HCT116 (cell line): ENCODE results near the gene PDP2. TPM values are rescaled to one million over a fixed set of nuclear protein-coding genes. Genes with fewer than 3 reads are reported as not detected.

Source experiments
- ATAC-seq: fragments of 200-7000 bp; cut with Tn5 transposase; 2 replicates; pipeline ENCODE4 v1.9.1; 2020; ENCODE audit warnings: mild to moderate bottlenecking, moderate library complexity
- BruUV-seq: library from RNA; stranded (reverse); fragments of 400-500 nt; replicated peaks from 2 replicates; lab custom pipeline; 2021; lab: Mats Ljungman, UMichigan
- CTCF ChIA-PET: fragments of 300-600 bp; sonication (Branson Sonifier 250); formaldehyde crosslinking; loops from one replicate; lab custom pipeline; 2021; ENCODE audit warnings: antibody characterized with exemption; lab: Charles Lee
- POLR2A ChIA-PET: fragments of 300-600, 350-600 bp; sonication (Branson Sonifier 250); formaldehyde crosslinking; loops from one replicate; lab custom pipeline; 2021; ENCODE audit warnings: antibody characterized with exemption; lab: Charles Lee
- RAD21 ChIA-PET, 2 experiments: fragments of 300-600 bp; sonication (Branson Sonifier 250); formaldehyde crosslinking; loops; one replicate each; lab custom pipeline; 2023; ENCODE audit warnings: low total read pairs in 2 of 2; ENCODE audit not compliant: uncharacterized antibody in 2 of 2, unreplicated experiment in 2 of 2, low non-redundant PET in 1 of 2; lab: Charles Lee
- DNase-seq: peaks from one replicate; pipeline ENCODE4 v3.0.0-alpha.2; 2010; ENCODE audit warnings: low read depth, low spot score
- H2AFZ ChIP-seq: fragments of 200-600 bp; shearing (Covaris generic), sonication (generic); 2 replicates; pipeline ENCODE4 v1.6.1; 2017; ENCODE audit warnings: low read depth, mixed run types, mixed read lengths, antibody characterized with exemption, low read length; ENCODE audit not compliant: poor library complexity, severe bottlenecking
- H3K27ac ChIP-seq: 2 replicates; pipeline ENCODE4 v1.5.1; 2012; ENCODE audit warnings: low read depth, low read length
- H3K27me3 ChIP-seq: fragments of 200-600 bp; sonication (generic); 2 replicates; pipeline ENCODE4 v1.6.1; 2016; ENCODE audit warnings: mixed run types, low read length, mixed read lengths; ENCODE audit not compliant: insufficient read depth
- H3K36me3 ChIP-seq, 2 experiments: fragments of 200-500 bp in 1 of 2; fragments of 200-600 bp in 1 of 2; sonication (Bioruptor generic) in 1 of 2; sonication (generic) in 1 of 2; 2 replicates each; pipeline versions ENCODE4 v1.5.1 to v1.6.1; 2014 to 2016; ENCODE audit warnings: low read length in 2 of 2, inconsistent platforms in 1 of 2, mixed read lengths in 1 of 2, mixed run types in 1 of 2; ENCODE audit not compliant: insufficient read depth in 2 of 2, control insufficient read depth in 1 of 2
- H3K4me1 ChIP-seq, 2 experiments: fragments of 200-600 bp in 1 of 2; sonication (generic) in 1 of 2; 2 replicates each; pipeline versions ENCODE4 v1.5.1 to v1.6.1; 2012 to 2017; ENCODE audit warnings: low read length in 2 of 2, inconsistent platforms in 1 of 2, mild to moderate bottlenecking in 1 of 2, mixed read lengths in 1 of 2, mixed run types in 1 of 2, moderate library complexity in 1 of 2; ENCODE audit not compliant: insufficient read depth in 2 of 2, control insufficient read depth in 1 of 2
- H3K4me2 ChIP-seq: fragments of 200-600 bp; sonication (generic); 2 replicates; pipeline ENCODE4 v1.6.1; 2017; ENCODE audit warnings: mixed run types, low read length, mixed read lengths
- H3K4me3 ChIP-seq, 2 experiments: fragments of 200-600 bp in 1 of 2; sonication (generic) in 1 of 2; replicated peaks in 1 of 2; 2 replicates each; pipeline ENCODE4 v1.5.1; 2011 to 2016; ENCODE audit warnings: low read length in 2 of 2, control low read depth in 1 of 2, low read depth in 1 of 2, mild to moderate bottlenecking in 1 of 2, mixed read lengths in 1 of 2, mixed run types in 1 of 2
- H3K79me2 ChIP-seq: fragments of 200-600 bp; sonication (generic); 2 replicates; pipeline ENCODE4 v1.6.1; 2017; ENCODE audit warnings: mild to moderate bottlenecking, mixed run types, low read length, moderate library complexity, mixed read lengths; ENCODE audit not compliant: insufficient read depth
- H3K9ac ChIP-seq: fragments of 200-600 bp; sonication (generic); 2 replicates; pipeline ENCODE4 v1.6.1; 2016; ENCODE audit warnings: low read length, mixed read lengths
- H3K9me2 ChIP-seq: fragments of 200-600 bp; sonication (generic), shearing (Covaris generic); 2 replicates; pipeline ENCODE4 v1.6.1; 2017; ENCODE audit warnings: mixed run types, mild to moderate bottlenecking, moderate library complexity; ENCODE audit not compliant: insufficient read depth
- H3K9me3 ChIP-seq, 2 experiments: fragments of 200-500 bp in 1 of 2; fragments of 200-600 bp in 1 of 2; sonication (Bioruptor generic) in 1 of 2; sonication (generic) in 1 of 2; 2 replicates each; pipeline ENCODE4 v1.6.1; 2014 to 2017; ENCODE audit warnings: low read length in 2 of 2, mixed read lengths in 2 of 2, inconsistent platforms in 1 of 2, low read depth in 1 of 2, mild to moderate bottlenecking in 1 of 2, mixed run types in 1 of 2, moderate library complexity in 1 of 2; ENCODE audit not compliant: control insufficient read depth in 1 of 2, insufficient read depth in 1 of 2
- H4K20me1 ChIP-seq: fragments of 200-600 bp; sonication (generic), shearing (Covaris generic); 2 replicates; pipeline ENCODE4 v1.6.1; 2017; ENCODE audit warnings: mixed run types, mild to moderate bottlenecking, moderate library complexity; ENCODE audit not compliant: insufficient read depth
- ATF3 ChIP-seq: IDR thresholded peaks from 2 replicates; pipeline ENCODE4 v1.6.1; 2012
- CEBPB ChIP-seq: IDR thresholded peaks from 2 replicates; pipeline ENCODE4 v1.6.1; 2012; ENCODE audit warnings: low read depth
- CTCF ChIP-seq, 3 experiments: fragments of 200-600 bp in 1 of 3; sonication (generic) in 1 of 3; IDR thresholded peaks in 2 of 3; conservative IDR thresholded peaks in 1 of 3; 2 replicates each; pipeline ENCODE4 v1.5.1; 2012 to 2017; ENCODE audit warnings: low read depth in 2 of 3, low read length in 2 of 3, antibody characterized with exemption in 1 of 3, borderline replicate concordance in 1 of 3, control low read depth in 1 of 3, mild to moderate bottlenecking in 1 of 3, mixed read lengths in 1 of 3, mixed run types in 1 of 3, moderate library complexity in 1 of 3; ENCODE audit not compliant: insufficient read depth in 1 of 3
- EGR1 ChIP-seq: IDR thresholded peaks from 2 replicates; pipeline ENCODE4 v1.6.1; 2012; ENCODE audit warnings: low read depth
- ELF1 ChIP-seq: IDR thresholded peaks from 2 replicates; pipeline ENCODE4 v1.6.1; 2012; ENCODE audit warnings: low read depth, borderline replicate concordance
- EZH2 ChIP-seq: fragments of 200-600 bp; sonication (generic); IDR thresholded peaks from 2 replicates; pipeline ENCODE4 v1.6.1; 2017; ENCODE audit warnings: antibody characterized with exemption, mixed run types
- EZH2phosphoT487 ChIP-seq: fragments of 200-600 bp; IDR thresholded peaks from 2 replicates; pipeline ENCODE4 v1.6.1; 2018; ENCODE audit warnings: antibody characterized with exemption, borderline replicate concordance
- JUND ChIP-seq: IDR thresholded peaks from 2 replicates; pipeline ENCODE4 v1.6.1; 2012
- REST ChIP-seq: IDR thresholded peaks from 2 replicates; pipeline ENCODE4 v1.6.1; 2012; ENCODE audit warnings: low read depth
- TCF7L2 ChIP-seq: IDR thresholded peaks from 2 replicates; pipeline ENCODE4 v1.7.0; 2011; ENCODE audit warnings: borderline replicate concordance, inconsistent platforms; ENCODE audit not compliant: insufficient read depth, insufficient read length; ENCODE audit errors: extremely low read depth
- YY1 ChIP-seq: IDR thresholded peaks from 2 replicates; pipeline ENCODE4 v1.6.1; 2011; ENCODE audit warnings: low read length, low read depth, moderate library complexity, mild to moderate bottlenecking; ENCODE audit not compliant: insufficient replicate concordance; ENCODE audit errors: extremely low read depth
- ZNF274 ChIP-seq: fragments of 200-500 bp; sonication (Bioruptor generic); IDR thresholded peaks from 2 replicates; pipeline ENCODE4 v1.6.1; 2014; ENCODE audit warnings: mild to moderate bottlenecking, low read depth, low read length, inconsistent platforms
- intact Hi-C: fragments of 100-400 bp; cut with micrococcal nuclease; formaldehyde crosslinking; loops from 2 replicates; pipeline ENCODE4 v1.10.0; 2022
- total RNA-seq: library from RNA; stranded (reverse); gene quantifications from one replicate; pipeline ENCODE4 v1.2.1, GENCODE V29; 2021; ENCODE audit not compliant: unreplicated experiment

The PDP2 gene
- total RNA-seq, 1 experiment from 2014 or later: 19.9 TPM

- DNase-seq (no peak), ATAC-seq (no peak)
- Histone ChIP-seq H3K79me2 (no peaks in the 10 kb centered on the region), H3K4me2 (no peak overlapping the region), H3K27me3 (no peaks in the 10 kb centered on the region)
- POLR2A ChIA-PET: no interaction called here
- CTCF ChIA-PET: interaction anchor here (1.1 kb wide), 1 partner anchor 14 kb away, joined by 3 read pairs; no protein-coding TSS in a partner anchor
- TF ChIP-seq EGR1: no peak
- TF ChIP-seq JUND: no peak
- TF ChIP-seq ZNF274: no peak
- no peak for TF ChIP-seq CEBPB
- no peak for TF ChIP-seq ATF3
- TF ChIP-seq EZH2phosphoT487: no peak
- TF ChIP-seq ELF1: no peak
- TF ChIP-seq YY1: no peak
- TF ChIP-seq EZH2: no peak
- no peak for TF ChIP-seq TCF7L2
- no peak for TF ChIP-seq REST
- TF ChIP-seq CTCF (IDR thresholded peaks at IDR 0.05 in 2 of 3, conservative IDR thresholded peaks at IDR 0.05 in 1 of 3; ENCODE audit: borderline replicate concordance in 1 of 3, insufficient read depth in 1 of 3, low read depth in 2 of 3, low read length in 2 of 3): no peak
- TF ChIP-seq, all 23 proteins: peak for 0
- intact Hi-C loops: no loop called here
- Histone ChIP-seq H3K4me3 (no peak overlapping the region), H3K4me1 (peaks cover 21 to 43% of the 10 kb centered on the region in 2 experiments), H3K9me2 (no peaks in the 10 kb centered on the region), H4K20me1 (no peaks in the 10 kb centered on the region), H3K9me3 (no peaks in the 10 kb centered on the region), H3K9ac (no peak overlapping the region), H3K27ac (no peak overlapping the region), H2AFZ (no peak overlapping the region), H3K36me3 (no peaks in the 10 kb centered on the region)
- no TSS peak for BruUV-seq
- RAD21 ChIA-PET: no interaction called here
Observed at GRCh38 chr16:66923866-66924265, 43.6 kb downstream of the PDP2 start.
